SK-N-SH treated with all-trans-retinoic acid at 6 μM for 48 hours (cell line): ENCODE results near the gene OLAH.

Experiments
- ATAC-seq: fragments of 200-7000 bp; cut with Tn5 transposase; 3 replicates; pipeline ENCODE4 v1.9.1; 2020; ENCODE audit warnings: mild to moderate bottlenecking, moderate library complexity
- ARNTL ChIP-seq: fragments of 450-650 bp; formaldehyde crosslinking; IDR thresholded peaks from 2 replicates; pipeline ENCODE4 v1.5.0; 2020; ENCODE audit warnings: low read depth, mild to moderate bottlenecking, moderate library complexity, borderline replicate concordance
- BACH2 ChIP-seq: fragments of 250-450 bp; sonication (Bioruptor Pico); IDR thresholded peaks from 2 replicates; pipeline ENCODE4 v1.9.0; 2021; ENCODE audit warnings: mild to moderate bottlenecking, borderline replicate concordance
- CSDC2 ChIP-seq: fragments of 250-450 bp; sonication (Bioruptor Pico); IDR thresholded peaks from 2 replicates; pipeline ENCODE4 v1.5.0; 2020; ENCODE audit warnings: mild to moderate bottlenecking, moderate library complexity
- ESRRG ChIP-seq: fragments of 250-450 bp; sonication (Bioruptor Pico); IDR thresholded peaks from 2 replicates; pipeline ENCODE4 v1.6.1; 2021; ENCODE audit warnings: mild to moderate bottlenecking
- GLIS3 ChIP-seq: fragments of 250-450 bp; sonication (Bioruptor Pico); IDR thresholded peaks from 2 replicates; pipeline ENCODE4 v1.5.0; 2020; ENCODE audit warnings: mild to moderate bottlenecking, moderate library complexity
- ISL1 ChIP-seq: fragments of 250-450 bp; sonication (Bioruptor Pico); IDR thresholded peaks from 2 replicates; pipeline ENCODE4 v2.1.2; 2022; ENCODE audit warnings: mild to moderate bottlenecking, moderate library complexity
- OSR1 ChIP-seq: fragments of 250-450 bp; sonication (Bioruptor Pico); IDR thresholded peaks from 2 replicates; pipeline ENCODE4 v1.8.0; 2022; ENCODE audit warnings: moderate library complexity, mild to moderate bottlenecking, inconsistent platforms
- PPARA ChIP-seq: fragments of 250-450 bp; sonication (Bioruptor Pico); IDR thresholded peaks from 2 replicates; pipeline ENCODE4 v1.5.0; 2020; ENCODE audit warnings: mild to moderate bottlenecking, borderline replicate concordance
- RARB ChIP-seq: fragments of 250-450 bp; sonication (Bioruptor Pico); IDR thresholded peaks from 2 replicates; pipeline ENCODE4 v1.8.0; 2021; ENCODE audit warnings: mild to moderate bottlenecking, moderate library complexity
- SNAI2 ChIP-seq: fragments of 250-450 bp; sonication (Bioruptor Pico); IDR thresholded peaks from 2 replicates; pipeline ENCODE4 v1.5.0; 2020; ENCODE audit warnings: mild to moderate bottlenecking, moderate library complexity
- TCF4 ChIP-seq: fragments of 250-450 bp; sonication (Bioruptor Pico); IDR thresholded peaks from 2 replicates; pipeline ENCODE4 v1.8.0; 2021; ENCODE audit warnings: mild to moderate bottlenecking, moderate library complexity, borderline replicate concordance
- TOX ChIP-seq: fragments of 250-450 bp; sonication (Bioruptor Pico); IDR thresholded peaks from 2 replicates; pipeline ENCODE4 v1.8.0; 2021; ENCODE audit warnings: mild to moderate bottlenecking, moderate library complexity, borderline replicate concordance
- ZC3H10 ChIP-seq: fragments of 250-450 bp; sonication (Bioruptor Pico); IDR thresholded peaks from 2 replicates; pipeline ENCODE4 v1.5.1; 2021; ENCODE audit warnings: mild to moderate bottlenecking, moderate library complexity
- ZFP3 ChIP-seq: fragments of 250-450 bp; sonication (Bioruptor Pico); IDR thresholded peaks from 2 replicates; pipeline ENCODE4 v1.5.0; 2020; ENCODE audit warnings: mild to moderate bottlenecking, moderate library complexity
- ZFP30 ChIP-seq: fragments of 450-650 bp; formaldehyde crosslinking; IDR thresholded peaks from 2 replicates; pipeline ENCODE4 v1.5.0; 2022; ENCODE audit warnings: mild to moderate bottlenecking, moderate library complexity
- ZNF565 ChIP-seq: fragments of 450-650 bp; formaldehyde crosslinking; conservative IDR thresholded peaks from 2 replicates; pipeline ENCODE4 v1.5.0; 2020; ENCODE audit warnings: low read depth, mild to moderate bottlenecking, moderate library complexity
- ZNF70 ChIP-seq: fragments of 450-650 bp; formaldehyde crosslinking; IDR thresholded peaks from 2 replicates; pipeline ENCODE4 v1.5.0; 2020; ENCODE audit warnings: mild to moderate bottlenecking, moderate library complexity
- ZNF8 ChIP-seq: fragments of 450-650 bp; formaldehyde crosslinking; IDR thresholded peaks from 2 replicates; pipeline ENCODE4 v1.5.0; 2020; ENCODE audit warnings: mild to moderate bottlenecking, moderate library complexity
- TF ChIP-seq, protein P1 (sequence below): fragments of 250-450 bp; sonication (Bioruptor Pico); IDR thresholded peaks from 2 replicates; pipeline ENCODE4 v1.8.0; 2021; ENCODE audit warnings: low read depth, mild to moderate bottlenecking, moderate library complexity, borderline replicate concordance
- TF ChIP-seq, protein P2 (sequence below): fragments of 250-450 bp; sonication (Bioruptor Pico); IDR thresholded peaks from 2 replicates; pipeline ENCODE4 v1.8.0; 2020; ENCODE audit warnings: mild to moderate bottlenecking, moderate library complexity, borderline replicate concordance
- TF ChIP-seq, protein P3 (sequence below): fragments of 250-450 bp; sonication (Bioruptor Pico); IDR thresholded peaks from 2 replicates; pipeline ENCODE4 v1.5.1; 2021; ENCODE audit warnings: mild to moderate bottlenecking, moderate library complexity
- TF ChIP-seq, protein P4 (sequence below): fragments of 250-450 bp; sonication (Bioruptor Pico); IDR thresholded peaks from 2 replicates; pipeline ENCODE4 v1.5.1; 2020; ENCODE audit warnings: low read depth, mild to moderate bottlenecking, moderate library complexity

OLAH gene

DNA sequence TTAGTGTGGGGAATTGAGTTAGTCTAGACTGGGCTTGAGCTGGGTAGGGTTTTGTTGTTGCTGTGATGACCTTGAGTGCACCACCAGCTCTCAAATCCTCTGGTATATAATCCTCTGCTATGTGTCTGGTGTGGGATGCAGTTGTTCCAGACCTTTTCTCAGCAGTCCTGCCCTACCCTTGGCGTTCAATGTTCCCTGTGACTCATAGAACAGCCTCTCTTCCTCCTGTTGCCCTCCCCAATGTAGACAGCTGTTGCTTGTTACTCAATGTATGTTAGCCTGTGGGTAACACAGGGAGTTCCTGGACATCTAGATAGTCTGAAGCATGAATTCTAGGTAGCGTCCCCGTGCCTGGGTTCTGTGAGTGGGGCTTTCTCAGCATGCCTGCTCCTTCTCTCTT is 25.1 kb downstream of the OLAH start:
- no peak for ATAC-seq
- TF ChIP-seq, protein P1, sequence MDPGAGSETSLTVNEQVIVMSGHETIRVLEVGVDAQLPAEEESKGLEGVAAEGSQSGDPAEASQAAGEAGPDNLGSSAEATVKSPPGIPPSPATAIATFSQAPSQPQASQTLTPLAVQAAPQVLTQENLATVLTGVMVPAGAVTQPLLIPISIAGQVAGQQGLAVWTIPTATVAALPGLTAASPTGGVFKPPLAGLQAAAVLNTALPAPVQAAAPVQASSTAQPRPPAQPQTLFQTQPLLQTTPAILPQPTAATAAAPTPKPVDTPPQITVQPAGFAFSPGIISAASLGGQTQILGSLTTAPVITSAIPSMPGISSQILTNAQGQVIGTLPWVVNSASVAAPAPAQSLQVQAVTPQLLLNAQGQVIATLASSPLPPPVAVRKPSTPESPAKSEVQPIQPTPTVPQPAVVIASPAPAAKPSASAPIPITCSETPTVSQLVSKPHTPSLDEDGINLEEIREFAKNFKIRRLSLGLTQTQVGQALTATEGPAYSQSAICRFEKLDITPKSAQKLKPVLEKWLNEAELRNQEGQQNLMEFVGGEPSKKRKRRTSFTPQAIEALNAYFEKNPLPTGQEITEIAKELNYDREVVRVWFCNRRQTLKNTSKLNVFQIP (CRISPR knock-in tag), result no peak
- TF ChIP-seq ZNF8, result no peak
- no peak for TF ChIP-seq TCF4
- no peak for TF ChIP-seq ZFP3 (CRISPR knock-in tag)
- TF ChIP-seq, protein P2, sequence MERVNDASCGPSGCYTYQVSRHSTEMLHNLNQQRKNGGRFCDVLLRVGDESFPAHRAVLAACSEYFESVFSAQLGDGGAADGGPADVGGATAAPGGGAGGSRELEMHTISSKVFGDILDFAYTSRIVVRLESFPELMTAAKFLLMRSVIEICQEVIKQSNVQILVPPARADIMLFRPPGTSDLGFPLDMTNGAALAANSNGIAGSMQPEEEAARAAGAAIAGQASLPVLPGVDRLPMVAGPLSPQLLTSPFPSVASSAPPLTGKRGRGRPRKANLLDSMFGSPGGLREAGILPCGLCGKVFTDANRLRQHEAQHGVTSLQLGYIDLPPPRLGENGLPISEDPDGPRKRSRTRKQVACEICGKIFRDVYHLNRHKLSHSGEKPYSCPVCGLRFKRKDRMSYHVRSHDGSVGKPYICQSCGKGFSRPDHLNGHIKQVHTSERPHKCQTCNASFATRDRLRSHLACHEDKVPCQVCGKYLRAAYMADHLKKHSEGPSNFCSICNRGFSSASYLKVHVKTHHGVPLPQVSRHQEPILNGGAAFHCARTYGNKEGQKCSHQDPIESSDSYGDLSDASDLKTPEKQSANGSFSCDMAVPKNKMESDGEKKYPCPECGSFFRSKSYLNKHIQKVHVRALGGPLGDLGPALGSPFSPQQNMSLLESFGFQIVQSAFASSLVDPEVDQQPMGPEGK (CRISPR knock-in tag), result no peak
- TF ChIP-seq, protein P3, sequence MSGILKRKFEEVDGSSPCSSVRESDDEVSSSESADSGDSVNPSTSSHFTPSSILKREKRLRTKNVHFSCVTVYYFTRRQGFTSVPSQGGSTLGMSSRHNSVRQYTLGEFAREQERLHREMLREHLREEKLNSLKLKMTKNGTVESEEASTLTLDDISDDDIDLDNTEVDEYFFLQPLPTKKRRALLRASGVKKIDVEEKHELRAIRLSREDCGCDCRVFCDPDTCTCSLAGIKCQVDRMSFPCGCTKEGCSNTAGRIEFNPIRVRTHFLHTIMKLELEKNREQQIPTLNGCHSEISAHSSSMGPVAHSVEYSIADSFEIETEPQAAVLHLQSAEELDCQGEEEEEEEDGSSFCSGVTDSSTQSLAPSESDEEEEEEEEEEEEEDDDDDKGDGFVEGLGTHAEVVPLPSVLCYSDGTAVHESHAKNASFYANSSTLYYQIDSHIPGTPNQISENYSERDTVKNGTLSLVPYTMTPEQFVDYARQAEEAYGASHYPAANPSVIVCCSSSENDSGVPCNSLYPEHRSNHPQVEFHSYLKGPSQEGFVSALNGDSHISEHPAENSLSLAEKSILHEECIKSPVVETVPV (CRISPR knock-in tag), result no peak
- no peak for TF ChIP-seq GLIS3 (CRISPR knock-in tag)
- TF ChIP-seq SNAI2 (CRISPR knock-in tag), result no peak
- TF ChIP-seq TOX (CRISPR knock-in tag), result no peak

DNA sequence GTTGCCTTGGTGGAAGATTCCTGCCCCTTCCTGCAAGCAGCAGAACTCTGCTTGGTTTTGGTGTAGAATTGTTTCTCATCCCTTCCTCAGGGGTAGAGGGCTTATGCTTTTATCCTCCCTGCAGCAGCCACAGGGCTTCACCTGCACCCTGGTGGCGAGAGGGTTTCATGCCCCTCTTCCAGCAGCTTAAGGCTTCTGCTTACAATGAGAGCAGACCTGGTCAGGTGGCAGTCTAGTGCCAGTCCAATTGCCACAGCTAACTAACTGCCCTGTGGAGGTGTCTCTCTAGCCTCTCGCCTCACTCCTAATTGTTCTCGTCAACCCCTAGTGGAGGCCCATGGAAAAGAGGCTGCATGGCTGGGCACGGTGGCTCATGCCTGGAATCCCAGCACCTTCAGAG is 25.5 kb downstream of the OLAH start:
- TF ChIP-seq, protein P4, sequence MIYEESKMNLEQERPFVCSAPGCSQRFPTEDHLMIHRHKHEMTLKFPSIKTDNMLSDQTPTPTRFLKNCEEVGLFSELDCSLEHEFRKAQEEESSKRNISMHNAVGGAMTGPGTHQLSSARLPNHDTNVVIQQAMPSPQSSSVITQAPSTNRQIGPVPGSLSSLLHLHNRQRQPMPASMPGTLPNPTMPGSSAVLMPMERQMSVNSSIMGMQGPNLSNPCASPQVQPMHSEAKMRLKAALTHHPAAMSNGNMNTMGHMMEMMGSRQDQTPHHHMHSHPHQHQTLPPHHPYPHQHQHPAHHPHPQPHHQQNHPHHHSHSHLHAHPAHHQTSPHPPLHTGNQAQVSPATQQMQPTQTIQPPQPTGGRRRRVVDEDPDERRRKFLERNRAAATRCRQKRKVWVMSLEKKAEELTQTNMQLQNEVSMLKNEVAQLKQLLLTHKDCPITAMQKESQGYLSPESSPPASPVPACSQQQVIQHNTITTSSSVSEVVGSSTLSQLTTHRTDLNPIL (CRISPR knock-in tag), result no peak
- TF ChIP-seq ZFP3 (CRISPR knock-in tag) (no peak), ZFP30 (no peak), ISL1 (CRISPR knock-in tag) (no peak), ZNF70 (no peak), CSDC2 (CRISPR knock-in tag) (no peak), ARNTL (CRISPR knock-in tag) (no peak), OSR1 (CRISPR knock-in tag) (no peak), ZNF8 (no peak), TCF4 (no peak), TOX (CRISPR knock-in tag) (no peak), BACH2 (CRISPR knock-in tag) (no peak), GLIS3 (CRISPR knock-in tag) (no peak), ESRRG (CRISPR knock-in tag) (no peak), SNAI2 (CRISPR knock-in tag) (no peak)
- TF ChIP-seq, protein P3 (CRISPR knock-in tag), result no peak
- TF ChIP-seq, protein P1 (CRISPR knock-in tag), result no peak
- no peak for ATAC-seq

DNA sequence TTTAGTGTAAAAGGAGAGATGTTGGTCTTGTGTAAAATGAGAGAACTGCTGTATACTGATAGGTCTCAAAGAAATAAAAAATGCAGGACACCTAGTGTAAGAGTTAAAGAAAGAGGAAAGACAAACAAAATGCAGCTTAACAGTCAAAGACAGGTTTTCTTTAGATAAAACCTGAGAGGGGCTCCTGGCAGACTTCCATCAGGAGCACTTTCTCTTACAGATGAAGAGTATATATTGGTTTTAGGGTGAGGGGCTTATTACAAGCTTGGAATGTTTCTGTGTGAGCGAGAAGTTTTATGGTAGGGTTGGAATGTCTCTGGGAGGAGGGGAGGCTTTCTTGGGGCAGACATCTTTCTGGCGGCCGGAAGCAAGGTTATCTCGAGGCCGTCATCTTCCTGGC is 28.6 kb downstream of the OLAH start:
- no peak for ATAC-seq

More for the DNA sequence above, 28.6 kb downstream of the OLAH start:
- TF ChIP-seq PPARA (CRISPR knock-in tag) (no peak), TOX (CRISPR knock-in tag) (no peak), ESRRG (CRISPR knock-in tag) (no peak), ZC3H10 (CRISPR knock-in tag) (no peak), TCF4 (no peak), BACH2 (CRISPR knock-in tag) (no peak), RARB (CRISPR knock-in tag) (no peak), ZNF565 (CRISPR knock-in tag) (no peak), ZFP3 (CRISPR knock-in tag) (no peak), ZNF70 (no peak), SNAI2 (CRISPR knock-in tag) (no peak), GLIS3 (CRISPR knock-in tag) (no peak), CSDC2 (CRISPR knock-in tag) (no peak), ARNTL (CRISPR knock-in tag) (no peak), ZFP30 (no peak)
- TF ChIP-seq, protein P4 (CRISPR knock-in tag), result no peak
- TF ChIP-seq, protein P1 (CRISPR knock-in tag), result no peak
